Naive thymus-derived CD4-positive, alpha-beta T cell (primary cell): Measurements from ENCODE around the gene CD24. TPM values are rescaled to one million over a fixed set of nuclear protein-coding genes. Genes with fewer than 3 reads are reported as not detected.

Experiments used
- ATAC-seq: fragments of 150-1000 bp; cut with Tn5 transposase; 2 replicates; pipeline ENCODE4 v1.10.0; 2021; ENCODE audit warnings: mild to moderate bottlenecking, moderate library complexity
- CTCF ChIA-PET: fragments of 350-600 bp; sonication (Branson Sonifier 250); formaldehyde crosslinking; loops from one replicate; lab custom pipeline; 2021; ENCODE audit warnings: antibody characterized with exemption; lab: Charles Lee
- POLR2A ChIA-PET: fragments of 350-600 bp; sonication (Branson Sonifier 250); formaldehyde crosslinking; loops from one replicate; lab custom pipeline; 2021; ENCODE audit warnings: antibody characterized with exemption, inconsistent platforms; lab: Charles Lee
- DNase-seq, 9 donors: peaks; one replicate each; pipeline versions ENCODE4 v3.0.0 to v3.0.0-alpha.2; 2020 to 2022; ENCODE audit warnings: mixed read lengths in 1 of 9
- H3K27ac ChIP-seq: one replicate; pipeline ENCODE4 v1.7.0; 2013; ENCODE audit warnings: mild to moderate bottlenecking, low read depth, low read length, moderate library complexity
- H3K27me3 ChIP-seq, 2 donors: one replicate each; pipeline ENCODE4 v1.7.0; 2013; ENCODE audit warnings: low read length in 2 of 2, mild to moderate bottlenecking in 2 of 2, moderate library complexity in 2 of 2; ENCODE audit not compliant: control insufficient read depth in 2 of 2, insufficient read depth in 2 of 2
- H3K36me3 ChIP-seq, 3 experiments: 1 replicate in 2 of 3; 2 replicates in 1 of 3; pipeline ENCODE4 v1.7.0; 2013; ENCODE audit warnings: low read length in 3 of 3, mild to moderate bottlenecking in 3 of 3, moderate library complexity in 1 of 3; ENCODE audit not compliant: insufficient read depth in 3 of 3, control insufficient read depth in 2 of 3
- H3K4me1 ChIP-seq, 2 donors: one replicate each; pipeline ENCODE4 v1.7.0; 2013; ENCODE audit warnings: low read length in 2 of 2, mild to moderate bottlenecking in 2 of 2, moderate library complexity in 1 of 2; ENCODE audit not compliant: control insufficient read depth in 2 of 2, insufficient read depth in 2 of 2
- H3K4me3 ChIP-seq: 2 replicates; pipeline ENCODE4 v1.7.0; 2013; ENCODE audit warnings: mild to moderate bottlenecking, low read length
- H3K9me3 ChIP-seq, 3 experiments: 1 replicate in 2 of 3; 2 replicates in 1 of 3; pipeline ENCODE4 v1.7.0; 2013; ENCODE audit warnings: low read length in 3 of 3; ENCODE audit not compliant: control insufficient read depth in 2 of 3
- H3K27ac Mint-ChIP-seq, 9 donors: one replicate each; pipeline ENCODE4 v1.8.0; 2020 to 2022; ENCODE audit warnings: mixed read lengths in 9 of 9, mild to moderate bottlenecking in 8 of 9, moderate library complexity in 5 of 9, inconsistent platforms in 2 of 9
- H3K27me3 Mint-ChIP-seq, 5 donors: one replicate each; pipeline ENCODE4 v1.8.0; 2021 to 2022; ENCODE audit warnings: mixed read lengths in 5 of 5, mild to moderate bottlenecking in 1 of 5
- H3K36me3 Mint-ChIP-seq, 5 donors: one replicate each; pipeline ENCODE4 v1.8.0; 2020 to 2022; ENCODE audit warnings: mixed read lengths in 5 of 5, mild to moderate bottlenecking in 3 of 5, inconsistent platforms in 1 of 5
- H3K4me1 Mint-ChIP-seq, 7 donors: one replicate each; pipeline ENCODE4 v1.8.0; 2020 to 2022; ENCODE audit warnings: mixed read lengths in 7 of 7, mild to moderate bottlenecking in 3 of 7, inconsistent platforms in 1 of 7
- H3K4me3 Mint-ChIP-seq, 10 donors: one replicate each; pipeline ENCODE4 v1.8.0; 2020 to 2022; ENCODE audit warnings: mild to moderate bottlenecking in 10 of 10, mixed read lengths in 10 of 10, moderate library complexity in 6 of 10, inconsistent platforms in 2 of 10
- H3K9me3 Mint-ChIP-seq, 11 donors: one replicate each; pipeline ENCODE4 v1.8.0; 2020 to 2022; ENCODE audit warnings: mixed read lengths in 11 of 11, mild to moderate bottlenecking in 4 of 11, inconsistent platforms in 1 of 11, moderate library complexity in 1 of 11
- intact Hi-C, 2 donors: fragments of 100-400 bp; cut with micrococcal nuclease; formaldehyde crosslinking; loops; one replicate each; pipeline ENCODE4 v1.15.1; 2023
- polyA plus RNA-seq, 2 donors: library from polyadenylated mRNA; unstranded; fragments of 300-500 nt; fragmentation: Illumina TruSeq; gene quantifications; one replicate each; pipeline ENCODE4 v1.2.3, GENCODE V29; 2021
- total RNA-seq, 6 experiments: library from RNA in 5 of 6; stranded (reverse) in 5 of 6; gene quantifications; 1 replicate in 5 of 6; 2 replicates in 1 of 6; pipeline ENCODE4 v1.2.3 and lab custom pipeline; 2021 to 2026

Gene CD24
- total and polyA plus RNA-seq, 7 experiments from 2014 or later, result 0.15 to 3.5 (median 0.42) TPM

GRCh38 chr6:106939208-106939607 lies 35.3 kb downstream of the CD24 start:
- DNase-seq, result no peak
- CTCF ChIA-PET, result no interaction called here
- H3K27me3 Mint-ChIP-seq, result peaks cover 19 to 45% (median 39%) of the 10 kb centered on the region in 5 donors
- no peaks in the 10 kb centered on the region for H3K9me3 ChIP-seq
- POLR2A ChIA-PET, result no interaction called here
- no peak overlapping the region for H3K27ac ChIP-seq
- no peak overlapping the region for H3K27ac Mint-ChIP-seq
- no peaks in the 10 kb centered on the region for H3K36me3 ChIP-seq
- H3K27me3 ChIP-seq, result no peaks in the 10 kb centered on the region
- H3K36me3 Mint-ChIP-seq, result no peaks in the 10 kb centered on the region
- H3K4me1 ChIP-seq, result no peaks in the 10 kb centered on the region
- no peaks in the 10 kb centered on the region for H3K4me1 Mint-ChIP-seq
- no peaks in the 10 kb centered on the region for H3K9me3 Mint-ChIP-seq
- intact Hi-C loops, result no loop called here
- no peak overlapping the region for H3K4me3 ChIP-seq
- H3K4me3 Mint-ChIP-seq, result no peak overlapping the region
- ATAC-seq, result no peak

- H3K4me1 ChIP-seq, result no peaks in the 10 kb centered on the region
- ATAC-seq (no peak), DNase-seq (peak in 2 of 9 donors; percentile 2 to 32)
- intact Hi-C loops, result no loop called here
- peaks cover 28 to 52% (median 39%) of the 10 kb centered on the region in 5 donors for H3K27me3 Mint-ChIP-seq
- H3K27me3 ChIP-seq, result peaks cover 0 to 7% of the 10 kb centered on the region in 2 donors
- no peaks in the 10 kb centered on the region for H3K4me1 Mint-ChIP-seq
- no peak overlapping the region for H3K27ac ChIP-seq
- CTCF ChIA-PET, result no interaction called here
- no peak overlapping the region for H3K27ac Mint-ChIP-seq
- H3K9me3 ChIP-seq, result no peaks in the 10 kb centered on the region
- H3K9me3 Mint-ChIP-seq, result peaks cover 0 to 9% (median 0%) of the 10 kb centered on the region in 11 donors
- POLR2A ChIA-PET, result no interaction called here
- no peaks in the 10 kb centered on the region for H3K36me3 ChIP-seq
- H3K36me3 Mint-ChIP-seq, result no peaks in the 10 kb centered on the region
- no peak overlapping the region for H3K4me3 ChIP-seq
- no peak overlapping the region for H3K4me3 Mint-ChIP-seq
Measured at GRCh38 chr6:106927531-106928398, 46.8 kb downstream of the CD24 start.

DNA sequence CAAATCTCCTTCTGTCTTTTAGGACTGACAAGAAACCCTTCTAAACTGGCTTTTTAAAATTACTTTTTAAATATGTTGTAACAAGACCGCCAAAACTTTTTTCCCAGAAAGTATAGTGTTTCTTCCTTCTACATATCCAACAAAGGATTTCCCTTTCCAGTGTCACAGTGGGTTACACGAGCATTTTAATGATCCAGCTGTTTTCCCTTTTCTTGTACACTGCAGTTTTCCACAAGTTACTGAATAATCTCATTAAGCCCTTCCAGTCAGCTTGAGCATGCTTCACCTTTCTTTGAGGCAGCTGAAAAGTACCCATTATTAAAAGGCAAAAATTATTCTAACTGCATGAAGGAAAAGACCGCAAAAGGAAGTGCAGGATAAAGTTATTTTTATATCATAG lies 48.6 kb downstream of the CD24 start:
- CTCF ChIA-PET, result no interaction called here
- Mint-ChIP-seq H3K27ac (no peak overlapping the region), H3K27me3 (peaks cover 25 to 51% (median 35%) of the 10 kb centered on the region in 5 donors), H3K4me3 (no peak overlapping the region), H3K9me3 (peaks cover 0 to 8% (median 0%) of the 10 kb centered on the region in 11 donors), H3K36me3 (no peaks in the 10 kb centered on the region), H3K4me1 (no peaks in the 10 kb centered on the region)
- H3K27ac ChIP-seq, result no peak overlapping the region
- no peak for ATAC-seq
- POLR2A ChIA-PET, result no interaction called here
- no peaks in the 10 kb centered on the region for H3K9me3 ChIP-seq
- no peaks in the 10 kb centered on the region for H3K4me1 ChIP-seq
- no peaks in the 10 kb centered on the region for H3K36me3 ChIP-seq
- intact Hi-C loops, result no loop called here
- H3K27me3 ChIP-seq, result peaks cover 0 to 8% of the 10 kb centered on the region in 2 donors
- H3K4me3 ChIP-seq, result no peak overlapping the region
- DNase-seq, result no peak

DNA sequence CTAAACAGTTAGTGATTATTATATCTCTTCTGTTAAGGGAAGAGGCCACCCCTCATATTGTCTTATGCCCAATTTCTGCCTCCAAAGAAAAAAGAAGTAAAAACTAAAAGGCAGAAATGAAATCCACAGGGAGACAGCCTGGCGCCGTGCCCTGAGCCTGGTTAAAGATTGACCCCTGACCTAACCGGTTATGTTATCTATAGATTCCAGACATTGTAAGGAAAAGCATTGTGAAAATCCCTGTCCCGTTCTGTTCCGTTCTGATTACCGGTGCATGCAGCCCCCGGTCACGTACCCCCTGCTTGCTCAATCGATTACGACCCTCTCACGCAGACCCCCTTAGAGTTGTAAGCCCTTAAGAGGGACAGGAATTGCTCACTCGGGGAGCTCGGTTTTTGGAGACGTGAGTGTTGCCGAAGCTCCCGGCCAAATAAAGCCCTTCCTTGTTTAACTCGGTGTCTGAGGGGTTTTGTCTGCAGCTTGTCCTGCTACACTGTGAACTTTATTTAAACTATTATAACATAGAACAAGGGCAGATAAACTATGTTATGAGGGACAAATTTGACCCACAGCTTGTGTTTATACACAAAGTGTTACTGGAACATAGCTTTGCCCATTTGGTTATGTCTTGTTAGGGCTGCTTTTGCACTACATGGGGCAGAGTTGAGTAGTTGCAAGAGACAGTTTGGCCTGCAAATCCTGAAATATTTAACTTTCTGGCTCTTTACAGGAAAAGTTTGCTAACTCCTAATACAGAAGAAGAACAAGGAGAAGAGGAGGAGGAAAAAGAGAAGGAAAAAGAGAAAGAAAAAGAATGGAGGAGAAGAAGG lies 49.6 kb downstream of the CD24 start:
- Histone ChIP-seq H3K4me1 (no peaks in the 10 kb centered on the region), H3K27me3 (peaks cover 0 to 8% of the 10 kb centered on the region in 2 donors), H3K36me3 (no peaks in the 10 kb centered on the region), H3K27ac (no peak overlapping the region), H3K9me3 (no peaks in the 10 kb centered on the region), H3K4me3 (no peak overlapping the region)
- Mint-ChIP-seq H3K9me3 (peaks cover 0 to 8% (median 3%) of the 10 kb centered on the region in 11 donors), H3K4me1 (no peaks in the 10 kb centered on the region), H3K4me3 (no peak overlapping the region), H3K27ac (no peak overlapping the region), H3K27me3 (peaks cover 28 to 57% (median 34%) of the 10 kb centered on the region in 5 donors), H3K36me3 (no peaks in the 10 kb centered on the region)
- DNase-seq (no peak), ATAC-seq (no peak)
- intact Hi-C loops, result no loop called here
- ChIA-PET POLR2A (no interaction called here), CTCF (no interaction called here)

GRCh38 chr6:106922626-106923025 lies 51.9 kb downstream of the CD24 start:
- Mint-ChIP-seq H3K4me3 (no peak overlapping the region), H3K36me3 (no peaks in the 10 kb centered on the region), H3K27me3 (peaks cover 24 to 58% (median 41%) of the 10 kb centered on the region in 5 donors), H3K9me3 (peaks cover 0 to 7% (median under 1%) of the 10 kb centered on the region in 11 donors), H3K4me1 (no peaks in the 10 kb centered on the region), H3K27ac (no peak overlapping the region)
- intact Hi-C loops, result no loop called here
- ChIA-PET POLR2A (no interaction called here), CTCF (no interaction called here)
- DNase-seq, result no peak
- Histone ChIP-seq H3K4me3 (no peak overlapping the region), H3K4me1 (no peaks in the 10 kb centered on the region), H3K27me3 (peaks cover 0 to 8% of the 10 kb centered on the region in 2 donors), H3K36me3 (no peaks in the 10 kb centered on the region), H3K9me3 (no peaks in the 10 kb centered on the region), H3K27ac (no peak overlapping the region)
- no peak for ATAC-seq
